T-cell (primary cell): ENCODE measurements around the gene IQCH. TPM values are rescaled to one million over a fixed set of nuclear protein-coding genes. Genes with fewer than 3 reads are reported as not detected.

Experiments
- ATAC-seq, 4 experiments: fragments of 200-7000 bp in 3 of 4; fragments of 150-1000 bp in 1 of 4; cut with Tn5 transposase; replicated peaks in 1 of 4; 1 replicate in 3 of 4; 2 replicates in 1 of 4; pipeline ENCODE4 v1.10.0; 2021; ENCODE audit warnings: moderate library complexity in 3 of 4, mild to moderate bottlenecking in 2 of 4, moderate number of reproducible peaks in 1 of 4
- CTCF ChIA-PET, 2 donors: fragments of 300-600 bp; sonication (Branson Sonifier 250); formaldehyde crosslinking; loops; one replicate each; lab custom pipeline; 2022; ENCODE audit warnings: antibody characterized with exemption in 2 of 2; lab: Charles Lee
- POLR2A ChIA-PET, 2 donors: fragments of 300-600 bp; sonication (Branson Sonifier 250); formaldehyde crosslinking; loops; one replicate each; lab custom pipeline; 2022; ENCODE audit warnings: antibody characterized with exemption in 2 of 2; lab: Charles Lee
- DNase-seq, 35 experiments: peaks; one replicate each; pipeline versions ENCODE4 v3.0.0 to v3.0.0-alpha.2; 2013 to 2023
- H3K27ac ChIP-seq: one replicate; pipeline ENCODE4 v1.5.1; 2013; ENCODE audit warnings: low read length
- H3K27me3 ChIP-seq, 2 experiments: replicated peaks in 1 of 2; 1 replicate in 1 of 2; 2 replicates in 1 of 2; pipeline versions ENCODE4 v1.6.1 to v1.7.0; 2013; ENCODE audit warnings: low read length in 1 of 2, mixed read lengths in 1 of 2; ENCODE audit not compliant: control insufficient read depth in 2 of 2, insufficient read depth in 2 of 2; ENCODE audit errors: extremely low read depth in 1 of 2
- H3K36me3 ChIP-seq, 2 donors: 1 replicate in 1 of 2; 2 replicates in 1 of 2; pipeline versions ENCODE4 v1.6.1 to v1.7.0; 2013; ENCODE audit warnings: low read length in 1 of 2; ENCODE audit not compliant: control insufficient read depth in 2 of 2, insufficient read depth in 1 of 2; ENCODE audit errors: extremely low read depth in 1 of 2
- H3K4me1 ChIP-seq, 2 experiments: 1 replicate in 1 of 2; 2 replicates in 1 of 2; pipeline versions ENCODE4 v1.6.1 to v1.7.0; 2013; ENCODE audit warnings: low read length in 2 of 2, mixed read lengths in 1 of 2; ENCODE audit not compliant: insufficient read depth in 2 of 2, control insufficient read depth in 1 of 2; ENCODE audit errors: extremely low read depth in 1 of 2
- H3K4me3 ChIP-seq, 2 donors: 1 replicate in 1 of 2; 2 replicates in 1 of 2; pipeline versions ENCODE4 v1.5.1 to v1.7.0; 2013; ENCODE audit warnings: mild to moderate bottlenecking in 2 of 2, low read length in 1 of 2, moderate library complexity in 1 of 2; ENCODE audit not compliant: control insufficient read depth in 1 of 2; ENCODE audit errors: extremely low read depth in 1 of 2
- H3K9me3 ChIP-seq: 2 replicates; pipeline ENCODE4 v1.7.0; 2013
- H3K27ac Mint-ChIP-seq, 2 donors: one replicate each; pipeline ENCODE4 v1.8.0; 2020 to 2021; ENCODE audit warnings: mild to moderate bottlenecking in 2 of 2, mixed read lengths in 2 of 2
- H3K27me3 Mint-ChIP-seq, 2 donors: one replicate each; pipeline ENCODE4 v1.8.0; 2021 to 2022; ENCODE audit warnings: mixed read lengths in 2 of 2
- H3K36me3 Mint-ChIP-seq: one replicate; pipeline ENCODE4 v1.8.0; 2021; ENCODE audit warnings: mixed read lengths
- H3K4me1 Mint-ChIP-seq, 3 donors: one replicate each; pipeline ENCODE4 v1.8.0; 2020 to 2022; ENCODE audit warnings: mixed read lengths in 3 of 3, mild to moderate bottlenecking in 1 of 3
- H3K4me3 Mint-ChIP-seq, 3 donors: one replicate each; pipeline ENCODE4 v1.8.0; 2020 to 2022; ENCODE audit warnings: mild to moderate bottlenecking in 3 of 3, mixed read lengths in 3 of 3, moderate library complexity in 3 of 3
- H3K9me3 Mint-ChIP-seq, 3 donors: one replicate each; pipeline ENCODE4 v1.8.0; 2020 to 2022; ENCODE audit warnings: mixed read lengths in 3 of 3
- WGBS: methylation state at CpG from one replicate; pipeline ENCODE4 v1.1.5; 2013; ENCODE audit warnings: missing lambda C conversion rate; ENCODE audit not compliant: insufficient coverage; 5-methylcytosine and 5-hydroxymethylcytosine counted together
- total RNA-seq, 35 experiments: library from RNA in 6 of 35; stranded (reverse) in 6 of 35; fragments of 120-200 nt in 1 of 35; gene quantifications; one replicate each; pipeline versions ENCODE4 v1.2.1 to v1.2.4 and lab custom pipeline; 2013 to 2026

IQCH gene
- total RNA-seq, 5 donors from 2014 or later (not counting 1 experiment from before 2014, with no cell fraction given): 0.43 to 2.6 (median 1.3) TPM

DNA sequence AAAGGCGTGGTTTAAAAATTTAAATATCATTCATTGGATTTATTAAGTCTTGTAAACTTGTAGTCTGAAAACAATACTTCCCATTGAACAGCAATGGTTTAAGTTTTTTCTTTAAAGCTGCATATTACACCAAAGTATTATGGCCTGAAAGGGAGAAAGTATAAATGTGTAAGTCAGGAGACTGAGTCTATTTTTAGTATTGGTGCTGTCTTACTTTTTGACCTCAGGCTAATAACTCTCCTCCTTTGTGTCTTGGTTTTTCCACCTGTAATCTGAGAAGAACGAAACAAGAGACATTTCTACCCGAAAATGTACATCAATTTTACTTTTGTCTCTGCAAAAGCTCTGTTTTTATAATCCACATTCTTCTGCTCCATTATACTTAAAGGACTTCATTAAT is 273.9 kb downstream of the IQCH start:
- WGBS: no CpG with 5 or more reads among the region's 3 CpGs
- H3K27ac Mint-ChIP-seq: no peak overlapping the region
- peaks cover 0 to 6% of the 10 kb centered on the region in 2 donors for H3K36me3 ChIP-seq
- H3K4me3 ChIP-seq: no peak overlapping the region
- H3K4me3 Mint-ChIP-seq: no peak overlapping the region
- H3K4me1 ChIP-seq: peaks cover 0 to 2% of the 10 kb centered on the region in 2 experiments
- peaks cover 6 to 10% (median 8%) of the 10 kb centered on the region in 3 donors for H3K4me1 Mint-ChIP-seq
- H3K9me3 ChIP-seq: no peaks in the 10 kb centered on the region
- ATAC-seq: no peak
- no peaks in the 10 kb centered on the region for H3K27me3 ChIP-seq
- no peak overlapping the region for H3K27ac ChIP-seq
- POLR2A ChIA-PET: interaction anchor here in 1 of 2 donors (0.6 kb wide), 1 partner anchor 1808 kb away, joined by 3 read pairs; no protein-coding TSS in a partner anchor
- H3K27me3 Mint-ChIP-seq: no peaks in the 10 kb centered on the region
- CTCF ChIA-PET: no interaction called here
- H3K9me3 Mint-ChIP-seq: no peaks in the 10 kb centered on the region
- peaks cover 14% of the 10 kb centered on the region for H3K36me3 Mint-ChIP-seq
- no peak for DNase-seq

DNA sequence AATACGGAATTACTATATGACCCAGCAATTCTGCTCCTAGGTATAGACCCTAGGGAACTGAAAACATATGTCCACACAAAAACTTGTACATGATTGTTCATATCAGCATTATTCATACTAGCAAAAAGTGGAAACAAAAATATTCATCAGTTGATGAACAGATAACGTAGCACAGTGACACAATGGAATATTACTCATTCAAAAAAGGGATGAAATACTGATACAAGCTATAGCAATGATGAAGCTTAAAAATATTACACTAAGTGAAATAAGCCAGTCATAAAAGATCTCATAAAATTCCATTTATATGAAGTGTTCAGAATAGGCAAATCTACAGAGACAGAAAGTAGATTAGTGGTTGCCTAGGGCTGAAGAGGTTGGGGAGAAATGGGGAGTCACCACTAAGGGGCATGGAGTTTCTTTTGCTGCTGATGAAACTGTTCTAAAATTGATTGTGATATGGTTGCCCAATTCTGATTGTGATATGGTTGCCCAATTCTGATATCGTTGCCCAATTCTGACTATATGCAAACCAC is 276.9 kb downstream of the IQCH start:
- no peaks in the 10 kb centered on the region for H3K9me3 Mint-ChIP-seq
- Histone ChIP-seq H3K27me3 (no peaks in the 10 kb centered on the region), H3K27ac (no peak overlapping the region), H3K4me3 (no peak overlapping the region), H3K4me1 (no peaks in the 10 kb centered on the region), H3K9me3 (no peaks in the 10 kb centered on the region), H3K36me3 (peaks cover 0 to 6% of the 10 kb centered on the region in 2 donors)
- WGBS: no CpG with 5 or more reads among the region's 3 CpGs
- H3K36me3 Mint-ChIP-seq: peaks cover 14% of the 10 kb centered on the region
- DNase-seq (no peak), ATAC-seq (no peak)
- ChIA-PET CTCF (interaction anchor here in 1 of 2 donors (0.7 kb wide), 1 partner anchor 345 kb away, joined by 3 read pairs; no protein-coding TSS in a partner anchor), POLR2A (interaction anchor here in 1 of 2 donors (0.6 kb wide), 1 partner anchor 869 kb away, joined by 3 read pairs; no protein-coding TSS in a partner anchor)
- H3K4me1 Mint-ChIP-seq: no peaks in the 10 kb centered on the region
- no peak overlapping the region for H3K4me3 Mint-ChIP-seq
- no peak overlapping the region for H3K27ac Mint-ChIP-seq
- no peaks in the 10 kb centered on the region for H3K27me3 Mint-ChIP-seq

DNA sequence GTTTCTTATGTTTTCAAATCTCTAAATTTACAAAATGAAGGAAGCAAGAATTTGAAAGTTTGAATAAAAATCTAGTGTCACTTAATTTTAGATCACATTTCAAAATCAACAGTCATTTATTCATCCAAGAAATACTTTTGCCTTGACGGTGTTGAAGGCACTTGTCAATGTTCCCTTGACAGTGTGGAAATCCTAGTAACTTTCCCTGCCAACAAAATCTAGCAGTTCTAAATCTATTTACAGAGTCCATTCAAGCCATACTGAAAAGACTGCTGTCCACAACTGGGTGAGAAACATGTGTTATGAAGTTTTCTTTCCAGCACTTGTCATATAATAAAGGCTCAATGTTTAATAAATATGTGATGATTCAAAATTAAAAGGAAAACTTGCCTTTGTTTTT is 279.3 kb downstream of the IQCH start:
- Mint-ChIP-seq H3K27ac (no peak overlapping the region), H3K27me3 (no peaks in the 10 kb centered on the region), H3K9me3 (no peaks in the 10 kb centered on the region), H3K4me1 (peaks cover 0 to 4% (median 3%) of the 10 kb centered on the region in 3 donors), H3K4me3 (no peak overlapping the region), H3K36me3 (peaks cover 6% of the 10 kb centered on the region)
- ChIA-PET CTCF (no interaction called here), POLR2A (no interaction called here)
- Histone ChIP-seq H3K4me3 (no peak overlapping the region), H3K36me3 (no peaks in the 10 kb centered on the region), H3K4me1 (no peaks in the 10 kb centered on the region), H3K27me3 (no peaks in the 10 kb centered on the region), H3K9me3 (no peaks in the 10 kb centered on the region), H3K27ac (no peak overlapping the region)
- WGBS: 100% methylated on average over 1 of the region's 1 CpG
- DNase-seq (no peak), ATAC-seq (no peak)

DNA sequence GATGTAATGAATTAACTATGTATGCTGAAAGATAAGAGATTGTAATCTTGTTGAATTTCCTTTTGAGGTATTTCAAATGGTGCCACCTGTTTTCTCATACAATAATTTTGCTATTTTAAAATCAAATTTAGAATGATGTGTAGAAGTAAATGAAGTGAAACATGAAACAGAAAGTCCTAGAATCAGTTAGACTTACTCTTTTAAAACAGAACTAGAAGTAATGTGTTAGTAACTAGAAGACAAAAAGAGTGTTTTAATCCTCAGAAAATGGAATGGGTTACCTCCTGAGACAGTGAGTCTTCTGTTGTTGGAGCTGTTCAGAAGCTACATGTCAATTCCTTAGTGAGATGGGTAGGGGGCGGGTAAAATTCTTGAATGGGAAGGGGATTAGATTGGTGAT is 279.8 kb downstream of the IQCH start:
- Histone ChIP-seq H3K4me1 (no peaks in the 10 kb centered on the region), H3K36me3 (no peaks in the 10 kb centered on the region), H3K9me3 (no peaks in the 10 kb centered on the region), H3K27ac (no peak overlapping the region), H3K27me3 (no peaks in the 10 kb centered on the region), H3K4me3 (no peak overlapping the region)
- ATAC-seq (no peak), DNase-seq (no peak)
- Mint-ChIP-seq H3K27me3 (no peaks in the 10 kb centered on the region), H3K9me3 (no peaks in the 10 kb centered on the region), H3K27ac (no peak overlapping the region), H3K4me1 (peaks cover 0 to 9% (median 5%) of the 10 kb centered on the region in 3 donors), H3K36me3 (peaks cover 6% of the 10 kb centered on the region), H3K4me3 (no peak overlapping the region)
- CTCF ChIA-PET: no interaction called here
- POLR2A ChIA-PET: no interaction called here
- no CpG with 5 or more reads among the region's 1 CpG for WGBS

DNA sequence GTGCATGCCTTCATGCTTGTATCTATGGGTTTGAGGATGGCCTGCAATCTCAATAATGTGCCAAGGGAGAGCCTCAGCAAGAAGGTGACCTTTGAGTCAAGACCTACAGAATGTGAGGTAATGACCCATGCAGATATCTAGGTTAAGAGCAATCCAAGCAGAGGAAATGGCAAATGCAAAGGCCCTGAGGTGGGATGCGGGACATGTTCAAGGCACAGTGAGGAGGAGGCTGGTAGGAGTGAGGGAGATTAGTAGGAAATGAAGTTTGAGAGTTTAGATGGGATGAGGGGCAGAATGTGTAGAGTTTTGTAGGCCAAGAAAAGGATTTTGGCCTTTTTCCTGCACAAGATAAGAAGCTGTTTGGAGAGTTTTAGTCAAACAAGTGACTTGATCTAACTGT is 283.2 kb downstream of the IQCH start:
- ChIA-PET POLR2A (no interaction called here), CTCF (no interaction called here)
- H3K36me3 ChIP-seq: no peaks in the 10 kb centered on the region
- no peak overlapping the region for H3K4me3 Mint-ChIP-seq
- H3K4me3 ChIP-seq: no peak overlapping the region
- H3K4me1 Mint-ChIP-seq: peaks cover 6 to 29% (median 17%) of the 10 kb centered on the region in 3 donors
- WGBS: 100% methylated on average over 1 of the region's 1 CpG
- H3K27me3 Mint-ChIP-seq: no peaks in the 10 kb centered on the region
- H3K27ac ChIP-seq: no peak overlapping the region
- no peaks in the 10 kb centered on the region for H3K27me3 ChIP-seq
- DNase-seq (no peak), ATAC-seq (no peak)
- no peak overlapping the region for H3K27ac Mint-ChIP-seq
- H3K9me3 ChIP-seq: no peaks in the 10 kb centered on the region
- no peaks in the 10 kb centered on the region for H3K36me3 Mint-ChIP-seq
- peaks cover 0 to under 1% of the 10 kb centered on the region in 2 experiments for H3K4me1 ChIP-seq
- no peaks in the 10 kb centered on the region for H3K9me3 Mint-ChIP-seq

DNA sequence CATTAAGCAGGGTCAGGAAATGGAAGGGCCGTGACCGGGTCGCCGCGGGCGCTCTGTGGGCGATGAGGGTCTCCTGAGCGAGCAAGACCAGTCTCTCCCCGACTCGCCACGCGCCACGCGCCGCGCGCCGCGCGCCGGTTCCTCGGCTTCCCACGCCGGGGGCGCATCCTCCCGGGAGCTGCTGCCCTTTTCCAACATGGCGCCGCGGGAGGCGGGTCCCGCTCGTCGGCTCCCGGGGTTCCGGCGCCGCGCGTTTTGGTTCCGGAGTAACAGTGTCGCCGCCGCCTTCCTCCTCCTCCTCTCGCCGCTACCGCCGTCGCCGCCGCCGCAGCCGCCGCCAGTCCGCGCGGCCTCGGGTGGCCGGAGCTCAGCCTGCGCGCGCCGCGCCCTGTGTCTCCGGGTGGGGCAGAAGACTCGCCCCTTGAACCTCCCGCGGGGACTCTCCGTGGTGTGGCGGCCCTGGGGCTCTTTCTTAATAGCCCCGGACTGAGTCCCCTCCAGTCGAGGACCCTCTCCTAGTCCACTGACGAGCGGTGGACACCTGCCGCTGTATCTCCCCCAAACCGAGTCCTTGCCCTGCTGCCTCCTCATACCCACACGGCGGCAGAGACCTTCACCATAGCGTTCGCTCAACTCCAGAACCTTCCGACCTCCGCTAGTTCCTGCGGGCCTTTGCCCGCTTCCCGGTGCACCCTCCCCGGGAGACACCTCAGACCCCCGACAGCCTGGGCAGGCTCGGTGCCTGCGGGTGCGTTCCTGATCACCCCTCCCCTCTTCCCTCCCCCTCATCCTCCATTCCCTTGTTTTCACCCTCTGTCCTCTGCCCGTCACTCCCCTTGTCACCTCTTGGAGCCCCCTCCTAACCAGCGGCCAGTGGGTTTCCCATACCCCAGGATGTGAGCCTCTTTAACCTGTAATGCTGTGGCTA is 288.1 kb downstream of the IQCH start, which contains the start of gene MAP2K5:
Gene MAP2K5 (plus strand): TSS at position 284 of the 928 bp plus-strand sequence. CDS start 633 bp downstream, at position 917.
- ChIA-PET POLR2A (interaction anchor here in 1 of 2 donors (1.0 kb wide), 1 partner anchor 22 kb away, joined by 3 read pairs; no protein-coding TSS in a partner anchor), CTCF (no interaction called here)
- Histone ChIP-seq H3K36me3 (peaks cover 0 to 5% of the 10 kb centered on the region in 2 donors), H3K9me3 (no peaks in the 10 kb centered on the region), H3K4me1 (peaks cover 10 to 20% of the 10 kb centered on the region in 2 experiments), H3K27ac (peak within 1 kb of the TSS; percentile 88), H3K4me3 (peak within 1 kb of the TSS; percentile 76 to 97), H3K27me3 (no peaks in the 10 kb centered on the region)
- no peaks in the 10 kb centered on the region for H3K9me3 Mint-ChIP-seq
- WGBS: under 1% methylated on average over 70 of the region's 91 CpGs
- H3K36me3 Mint-ChIP-seq: peaks cover 19% of the 10 kb centered on the region
- DNase-seq (peak; percentile 58 to 89 (median 76)), ATAC-seq (peak; percentile 84 to 90 (median 86))
- H3K4me3 Mint-ChIP-seq: peak within 1 kb of the TSS; percentile 95 to 98 (median 97)
- H3K27me3 Mint-ChIP-seq: no peaks in the 10 kb centered on the region
- H3K27ac Mint-ChIP-seq: peak within 1 kb of the TSS; percentile 99
- H3K4me1 Mint-ChIP-seq: peaks cover 47 to 66% (median 57%) of the 10 kb centered on the region in 3 donors
